Immature natural killer cell (primary cell): ENCODE results near the gene FAM171A2. TPM values are rescaled to one million over a fixed set of nuclear protein-coding genes. Genes with fewer than 3 reads are reported as not detected.
"Not testable (repeated sequence)": the region's sequence is repeated elsewhere in the genome, so short reads cannot be mapped to it uniquely, and the experiment has no call there.

ENCODE experiments used
- DNase-seq, 3 donors: peaks; one replicate each; pipeline ENCODE4 v3.0.0; 2022; ENCODE audit warnings: mixed read lengths in 1 of 3
- H3K27ac Mint-ChIP-seq, 6 donors: one replicate each; pipeline ENCODE4 v1.8.0; 2020; ENCODE audit warnings: mixed read lengths in 6 of 6, mild to moderate bottlenecking in 5 of 6, inconsistent platforms in 4 of 6, moderate library complexity in 3 of 6
- H3K27me3 Mint-ChIP-seq, 3 donors: one replicate each; pipeline ENCODE4 v1.8.0; 2020 to 2021; ENCODE audit warnings: low read depth in 3 of 3, mild to moderate bottlenecking in 3 of 3, mixed read lengths in 3 of 3, moderate library complexity in 3 of 3, inconsistent platforms in 1 of 3
- H3K36me3 Mint-ChIP-seq, 3 donors: one replicate each; pipeline ENCODE4 v1.8.0; 2020; ENCODE audit warnings: mixed read lengths in 3 of 3, inconsistent platforms in 2 of 3, mild to moderate bottlenecking in 2 of 3
- H3K4me1 Mint-ChIP-seq, 2 donors: one replicate each; pipeline ENCODE4 v1.8.0; 2020; ENCODE audit warnings: inconsistent platforms in 2 of 2, mild to moderate bottlenecking in 2 of 2, mixed read lengths in 2 of 2, moderate library complexity in 1 of 2
- H3K4me3 Mint-ChIP-seq, 5 donors: one replicate each; pipeline ENCODE4 v1.8.0; 2020; ENCODE audit warnings: mild to moderate bottlenecking in 5 of 5, mixed read lengths in 5 of 5, inconsistent platforms in 3 of 5, moderate library complexity in 3 of 5
- H3K9me3 Mint-ChIP-seq, 6 donors: one replicate each; pipeline ENCODE4 v1.8.0; 2020; ENCODE audit warnings: mild to moderate bottlenecking in 6 of 6, mixed read lengths in 6 of 6, inconsistent platforms in 4 of 6, moderate library complexity in 3 of 6
- polyA plus RNA-seq, 3 donors: library from polyadenylated mRNA; unstranded; fragments of 300-500 nt; fragmentation: Illumina TruSeq; gene quantifications; one replicate each; pipeline ENCODE4 v1.2.3, GENCODE V29; 2021

The FAM171A2 gene
- polyA plus RNA-seq, 3 donors from 2014 or later: 0.07 TPM; not detected in 2

DNA sequence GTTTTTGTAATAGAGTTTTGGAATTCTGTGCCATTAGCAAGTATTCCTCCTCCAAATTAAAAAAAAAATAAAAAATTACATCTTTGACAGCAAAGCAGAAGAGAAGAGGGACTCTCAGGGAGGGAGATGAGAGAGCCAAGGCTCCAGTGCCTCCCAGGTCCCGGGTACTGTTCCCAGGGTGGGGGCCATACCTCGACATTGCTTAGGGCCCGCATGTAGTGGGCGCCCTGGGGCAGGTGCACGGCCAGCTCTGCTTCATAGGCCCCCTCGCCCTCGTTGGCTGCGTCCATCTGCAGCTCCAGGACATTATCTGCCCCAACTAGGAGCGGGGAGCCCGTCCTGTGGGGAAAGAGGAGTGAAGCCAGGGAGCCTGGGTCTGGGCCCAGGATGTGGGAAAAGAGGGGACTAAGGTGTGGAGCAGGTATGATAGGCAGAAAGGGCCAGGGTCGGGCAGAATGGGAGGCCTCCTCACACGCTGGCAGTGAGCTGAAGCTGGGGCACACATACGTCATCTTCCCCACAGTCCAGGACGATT, 14.6 kb upstream of the FAM171A2 start:
- Mint-ChIP-seq H3K4me1 (no peaks in the 10 kb centered on the region), H3K4me3 (no peak overlapping the region), H3K27ac (no peak overlapping the region), H3K27me3 (peaks cover 2 to 10% (median 3%) of the 10 kb centered on the region in 3 donors), H3K36me3 (no peaks in the 10 kb centered on the region), H3K9me3 (no peaks in the 10 kb centered on the region)
- DNase-seq: no peak

DNA sequence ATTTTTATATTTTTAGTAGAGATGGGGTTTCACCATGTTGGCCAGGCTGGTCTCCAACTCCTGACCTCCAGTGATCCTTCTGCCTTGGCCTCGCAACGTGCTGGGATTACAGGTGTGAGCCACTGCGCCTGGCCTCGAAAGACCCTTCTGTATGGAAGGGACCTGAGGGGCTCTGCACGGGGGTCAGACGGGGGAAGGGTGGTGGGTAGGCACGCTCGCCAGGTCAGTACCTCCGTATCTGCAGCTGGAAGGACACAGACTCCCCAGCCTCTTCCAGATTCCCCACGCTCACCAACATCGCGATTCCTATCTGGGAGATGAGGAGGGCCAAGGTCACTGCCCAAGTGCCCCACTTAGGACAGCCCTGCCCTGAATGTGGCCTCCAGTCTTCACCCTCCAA, 13.1 kb upstream of the FAM171A2 start:
- no peaks in the 10 kb centered on the region for H3K4me1 Mint-ChIP-seq
- H3K27ac Mint-ChIP-seq: no peak overlapping the region
- H3K36me3 Mint-ChIP-seq: no peaks in the 10 kb centered on the region

GRCh38 chr17:44376124-44376523, 12.5 kb upstream of the FAM171A2 start:
- Mint-ChIP-seq H3K4me3 (no peak overlapping the region), H3K9me3 (no peaks in the 10 kb centered on the region), H3K27ac (no peak overlapping the region), H3K4me1 (no peaks in the 10 kb centered on the region), H3K36me3 (no peaks in the 10 kb centered on the region), H3K27me3 (peaks cover 5 to 7% (median 6%) of the 10 kb centered on the region in 3 donors)
- DNase-seq: no peak

More for the DNA sequence above, 13.1 kb upstream of the FAM171A2 start:
- Mint-ChIP-seq H3K27me3 (peaks cover 3 to 7% (median 6%) of the 10 kb centered on the region in 3 donors), H3K9me3 (no peaks in the 10 kb centered on the region), H3K4me3 (no peak overlapping the region)
- no peak for DNase-seq

GRCh38 chr17:44375196-44376017, 11.8 kb upstream of the FAM171A2 start:
- Mint-ChIP-seq H3K27ac (no peak overlapping the region), H3K27me3 (peaks cover 5 to 7% (median 6%) of the 10 kb centered on the region in 3 donors), H3K4me1 (no peaks in the 10 kb centered on the region), H3K36me3 (no peaks in the 10 kb centered on the region), H3K4me3 (no peak overlapping the region), H3K9me3 (no peaks in the 10 kb centered on the region)
- no peak for DNase-seq

GRCh38 chr17:44374306-44375195, 10.9 kb upstream of the FAM171A2 start:
- Mint-ChIP-seq H3K4me3 (no peak overlapping the region), H3K4me1 (peaks cover 3 to 5% of the 10 kb centered on the region in 2 donors), H3K27ac (no peak overlapping the region), H3K9me3 (no peaks in the 10 kb centered on the region), H3K27me3 (peaks cover 5 to 11% (median 8%) of the 10 kb centered on the region in 3 donors), H3K36me3 (no peaks in the 10 kb centered on the region)
- DNase-seq: no peak

GRCh38 chr17:44372036-44372435, 8.4 kb upstream of the FAM171A2 start:
- peak overlapping the region in 1 of 5 donors; percentile 15 for H3K4me3 Mint-ChIP-seq
- H3K27me3 Mint-ChIP-seq: peaks cover 6 to 13% (median 8%) of the 10 kb centered on the region in 3 donors
- no peaks in the 10 kb centered on the region for H3K9me3 Mint-ChIP-seq
- H3K4me1 Mint-ChIP-seq: peaks cover 8% of the 10 kb centered on the region in 2 donors
- no peaks in the 10 kb centered on the region for H3K36me3 Mint-ChIP-seq
- DNase-seq: no peak
- H3K27ac Mint-ChIP-seq: no peak overlapping the region

DNA sequence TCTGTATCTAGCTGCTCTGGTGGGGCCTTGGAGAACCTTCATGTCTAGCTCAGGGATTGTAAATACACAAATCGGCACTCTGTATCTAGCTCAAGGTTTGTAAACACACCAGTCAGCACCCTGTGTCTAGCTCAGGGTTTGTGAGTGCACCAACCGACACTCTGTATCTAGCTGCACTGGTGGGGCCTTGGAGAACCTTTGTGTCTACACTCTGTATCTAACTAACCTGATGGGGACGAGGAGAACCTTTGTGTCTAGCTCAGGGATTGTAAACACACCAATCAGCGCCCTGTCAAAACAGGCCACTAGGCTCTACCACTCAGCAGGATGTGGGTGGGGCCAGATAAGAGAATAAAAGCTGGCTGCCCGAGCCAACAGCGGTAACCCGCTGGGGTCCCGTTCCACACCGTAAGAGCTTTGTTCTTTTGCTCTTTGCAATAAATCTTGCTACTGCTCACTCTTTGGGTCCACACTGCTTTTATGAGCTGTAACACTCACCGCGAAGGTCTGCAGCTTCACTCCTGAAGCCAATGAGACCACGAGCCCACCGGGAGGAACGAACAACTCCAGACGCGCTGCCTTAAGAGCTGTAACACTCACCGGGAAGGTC, 5.9 kb upstream of the FAM171A2 start:
- peak in 1 of 3 donors; percentile 24 for DNase-seq
- not testable (repeated sequence) for H3K27ac Mint-ChIP-seq, H3K36me3 Mint-ChIP-seq, H3K9me3 Mint-ChIP-seq
- Mint-ChIP-seq H3K27me3 (peaks cover 10 to 16% (median 16%) of the 10 kb centered on the region in 3 donors), H3K4me1 (peaks cover 8 to 13% of the 10 kb centered on the region in 2 donors), H3K4me3 (peak overlapping the region; percentile 75 to 87 (median 81))

- DNase-seq, H3K36me3 Mint-ChIP-seq, H3K9me3 Mint-ChIP-seq, H3K27ac Mint-ChIP-seq, H3K4me3 Mint-ChIP-seq: not testable (repeated sequence)
- H3K27me3 Mint-ChIP-seq: peaks cover 10 to 19% (median 16%) of the 10 kb centered on the region in 3 donors
- peaks cover 9 to 13% of the 10 kb centered on the region in 2 donors for H3K4me1 Mint-ChIP-seq
Measured at GRCh38 chr17:44368391-44369243, 5.0 kb upstream of the FAM171A2 start.

DNA sequence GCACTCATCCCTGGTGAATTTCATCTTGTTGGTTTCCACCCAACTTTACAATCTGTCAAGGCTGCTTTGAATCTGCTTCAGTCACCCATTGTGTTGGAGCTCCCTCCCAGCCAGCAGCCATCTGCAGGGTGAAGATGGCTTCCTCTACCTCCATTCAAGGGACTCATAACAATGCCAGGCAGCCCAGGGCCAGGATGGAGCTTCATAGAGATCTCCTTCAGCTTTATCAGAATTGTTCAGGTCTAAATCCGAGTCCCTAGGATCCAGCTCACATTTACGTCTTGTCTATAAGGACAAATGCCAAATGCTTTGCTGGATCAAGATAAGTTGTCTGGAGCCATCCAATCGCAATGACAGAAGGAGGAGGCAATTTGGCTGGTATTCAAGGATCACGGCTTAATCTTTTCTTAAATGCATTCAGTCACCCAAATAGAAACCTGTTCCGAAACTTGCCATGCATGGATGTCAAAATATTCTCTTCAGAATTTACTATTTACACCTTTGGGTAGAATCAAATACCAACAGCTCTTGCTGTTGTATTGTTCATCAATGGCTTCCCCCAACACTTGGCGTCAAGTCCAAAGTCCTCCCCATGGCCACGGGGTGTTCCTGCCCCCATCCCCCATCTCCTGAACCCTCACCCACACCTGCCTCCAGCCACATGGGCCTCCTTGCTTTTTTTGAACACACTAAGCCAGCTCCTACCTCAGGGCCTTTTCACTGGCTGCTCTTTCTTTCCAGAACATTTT, 3.8 kb upstream of the FAM171A2 start:
- H3K27ac Mint-ChIP-seq: no peak overlapping the region
- no peak overlapping the region for H3K4me3 Mint-ChIP-seq
- peaks cover 6 to 19% (median 16%) of the 10 kb centered on the region in 3 donors for H3K27me3 Mint-ChIP-seq
- no peak for DNase-seq
- H3K9me3 Mint-ChIP-seq: no peaks in the 10 kb centered on the region
- H3K36me3 Mint-ChIP-seq: no peaks in the 10 kb centered on the region
- H3K4me1 Mint-ChIP-seq: peaks cover 10 to 13% of the 10 kb centered on the region in 2 donors

GRCh38 chr17:44365051-44365450, 1.4 kb upstream of the FAM171A2 start:
- not testable (repeated sequence) for H3K27ac Mint-ChIP-seq, H3K36me3 Mint-ChIP-seq, H3K9me3 Mint-ChIP-seq, DNase-seq
- Mint-ChIP-seq H3K27me3 (peaks cover 8 to 17% (median 13%) of the 10 kb centered on the region in 3 donors), H3K4me1 (peaks cover 10 to 13% of the 10 kb centered on the region in 2 donors), H3K4me3 (peak overlapping the region; percentile 9 to 78 (median 70))

DNA sequence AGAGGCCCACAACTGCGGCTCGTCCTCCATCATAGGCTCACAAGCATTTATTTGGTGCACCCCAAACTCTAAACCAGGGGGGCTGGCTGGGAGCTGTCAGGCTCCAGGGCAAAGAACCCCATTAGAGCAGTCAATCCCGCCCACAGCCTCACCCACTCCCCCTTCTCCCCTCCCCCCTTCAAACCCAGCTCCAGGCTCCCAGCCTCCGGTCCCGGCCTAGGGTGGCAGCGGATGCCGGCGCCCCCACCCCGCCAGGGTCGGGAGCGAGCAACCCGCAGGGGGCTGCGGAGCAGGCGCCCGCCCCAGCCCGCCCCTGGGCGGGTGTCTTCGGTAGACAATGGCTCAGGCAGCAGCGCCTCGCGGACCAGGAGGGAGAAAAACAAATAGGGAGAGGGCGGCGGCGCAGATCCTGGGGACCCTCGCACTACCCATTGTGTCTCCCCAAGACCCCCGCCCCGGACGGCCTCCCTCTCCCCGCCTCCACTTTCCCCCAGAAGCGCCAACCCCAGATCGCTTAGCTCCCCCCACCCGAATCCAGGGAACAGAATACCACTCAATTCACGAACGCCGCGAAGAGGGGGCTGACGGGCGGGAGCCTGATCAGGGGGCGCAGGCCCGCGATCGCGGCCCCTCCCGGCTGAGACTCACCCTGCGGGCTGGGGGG, 572 bp downstream of the FAM171A2 start:
- peaks cover 6 to 16% (median 10%) of the 10 kb centered on the region in 3 donors for H3K27me3 Mint-ChIP-seq
- H3K27ac Mint-ChIP-seq: no peak overlapping the region
- no peaks in the 10 kb centered on the region for H3K36me3 Mint-ChIP-seq
- H3K4me3 Mint-ChIP-seq: peak overlapping the region; percentile 69 to 78 (median 75)
- peaks cover 3 to 5% of the 10 kb centered on the region in 2 donors for H3K4me1 Mint-ChIP-seq
- DNase-seq: no peak
- no peaks in the 10 kb centered on the region for H3K9me3 Mint-ChIP-seq

DNA sequence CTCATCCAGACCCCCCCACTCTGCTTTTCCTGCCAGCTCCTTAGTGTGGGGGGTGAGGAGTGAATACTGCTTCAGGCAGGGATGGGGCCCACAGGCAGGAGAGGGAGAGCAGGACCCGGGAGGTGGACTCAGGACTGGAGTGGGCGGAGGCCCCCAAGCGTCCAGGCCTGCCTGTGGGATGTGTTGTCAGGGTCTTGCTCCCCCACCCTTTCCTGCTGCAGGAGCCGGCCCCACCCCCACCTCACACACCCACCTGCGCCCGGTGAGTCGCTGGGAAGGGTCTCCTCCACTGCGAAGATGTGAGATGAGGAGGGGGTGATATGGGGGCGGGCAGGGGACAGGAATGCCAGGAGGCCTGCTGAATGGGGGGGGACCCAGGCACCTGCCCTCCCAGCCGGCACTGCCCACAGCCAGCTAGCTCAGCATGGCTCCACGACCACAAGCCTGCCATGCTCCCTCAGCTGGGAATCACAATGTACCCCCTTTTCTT, 1.1 kb downstream of the FAM171A2 start:
- H3K9me3 Mint-ChIP-seq: no peaks in the 10 kb centered on the region
- peak overlapping the region in 2 of 5 donors; percentile 36 to 47 for H3K4me3 Mint-ChIP-seq
- no peak overlapping the region for H3K27ac Mint-ChIP-seq
- no peak for DNase-seq
- H3K27me3 Mint-ChIP-seq: peaks cover 6 to 16% (median 6%) of the 10 kb centered on the region in 3 donors
- no peaks in the 10 kb centered on the region for H3K36me3 Mint-ChIP-seq
- peaks cover 3 to 5% of the 10 kb centered on the region in 2 donors for H3K4me1 Mint-ChIP-seq
